Activated naive CD8-positive, alpha-beta T cell treated with anti-CD3 and anti-CD28 coated beads for 36 hours (primary cell): ENCODE data around the gene ACADM. TPM values are rescaled to one million over a fixed set of nuclear protein-coding genes. Genes with fewer than 3 reads are reported as not detected.
"Not testable (repeated sequence)": the region's sequence is repeated elsewhere in the genome, so short reads cannot be mapped to it uniquely, and the experiment has no call there.

Experiments
- DNase-seq: peaks from one replicate; pipeline ENCODE4 v3.0.0; 2021
- H3K27ac Mint-ChIP-seq: one replicate; pipeline ENCODE4 v1.8.0; 2022; ENCODE audit warnings: mild to moderate bottlenecking, moderate library complexity, mixed read lengths
- H3K27me3 Mint-ChIP-seq: one replicate; pipeline ENCODE4 v1.8.0; 2022; ENCODE audit warnings: mild to moderate bottlenecking, mixed read lengths
- H3K36me3 Mint-ChIP-seq: one replicate; pipeline ENCODE4 v1.8.0; 2021; ENCODE audit warnings: mild to moderate bottlenecking, mixed read lengths
- H3K4me1 Mint-ChIP-seq: one replicate; pipeline ENCODE4 v1.8.0; 2021; ENCODE audit warnings: mixed read lengths
- H3K4me3 Mint-ChIP-seq: one replicate; pipeline ENCODE4 v1.8.0; 2022; ENCODE audit warnings: mild to moderate bottlenecking, moderate library complexity, mixed read lengths
- H3K9me3 Mint-ChIP-seq: one replicate; pipeline ENCODE4 v1.8.0; 2022; ENCODE audit warnings: mixed read lengths
- total RNA-seq, 2 experiments: library from RNA; stranded (reverse); gene quantifications; one replicate each; pipeline ENCODE4 v1.2.3, GENCODE V29; 2021

The ACADM gene
- total RNA-seq, 2 experiments from 2014 or later, result 57.2 to 57.4 TPM

DNA sequence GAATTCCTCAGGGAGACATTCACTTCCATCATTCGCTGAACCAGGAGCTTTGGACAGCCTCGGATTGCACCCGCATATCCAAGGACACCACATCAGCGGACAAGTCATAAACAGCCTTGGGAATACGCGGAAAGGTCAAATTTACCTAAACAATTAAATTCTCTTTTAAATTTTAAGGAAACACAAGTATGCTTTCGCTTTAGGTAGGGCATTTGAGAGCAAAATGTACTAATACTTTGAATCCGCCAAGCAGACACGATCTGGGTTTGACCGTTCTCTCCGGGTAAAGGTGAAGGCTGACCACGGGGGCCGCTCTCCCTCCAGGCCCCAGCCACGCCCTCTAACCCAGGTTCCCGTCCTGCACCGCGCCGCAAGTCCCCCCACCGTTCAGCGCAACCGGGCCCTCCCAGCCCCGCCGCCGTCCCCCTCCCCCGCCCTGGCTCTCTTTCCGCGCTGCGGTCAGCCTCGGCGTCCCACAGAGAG, 479 bp upstream of the ACADM start:
- Mint-ChIP-seq H3K36me3 (peaks cover 3% of the 10 kb centered on the region), H3K27ac (peak overlapping the region; percentile 97), H3K4me1 (peaks cover 43% of the 10 kb centered on the region), H3K9me3 (no peaks in the 10 kb centered on the region), H3K27me3 (no peaks in the 10 kb centered on the region), H3K4me3 (peak overlapping the region; percentile 99)
- DNase-seq, result peak; percentile 74

- peaks cover 6% of the 10 kb centered on the region for H3K36me3 Mint-ChIP-seq
- DNase-seq, result no peak
- peak overlapping the region; percentile 97 for H3K27ac Mint-ChIP-seq
- no peaks in the 10 kb centered on the region for H3K9me3 Mint-ChIP-seq
- peak overlapping the region; percentile 99 for H3K4me3 Mint-ChIP-seq
- H3K4me1 Mint-ChIP-seq, result peaks cover 43% of the 10 kb centered on the region
- no peaks in the 10 kb centered on the region for H3K27me3 Mint-ChIP-seq
Measured at GRCh38 chr1:75725266-75725665, 757 bp downstream of the ACADM start.

DNA sequence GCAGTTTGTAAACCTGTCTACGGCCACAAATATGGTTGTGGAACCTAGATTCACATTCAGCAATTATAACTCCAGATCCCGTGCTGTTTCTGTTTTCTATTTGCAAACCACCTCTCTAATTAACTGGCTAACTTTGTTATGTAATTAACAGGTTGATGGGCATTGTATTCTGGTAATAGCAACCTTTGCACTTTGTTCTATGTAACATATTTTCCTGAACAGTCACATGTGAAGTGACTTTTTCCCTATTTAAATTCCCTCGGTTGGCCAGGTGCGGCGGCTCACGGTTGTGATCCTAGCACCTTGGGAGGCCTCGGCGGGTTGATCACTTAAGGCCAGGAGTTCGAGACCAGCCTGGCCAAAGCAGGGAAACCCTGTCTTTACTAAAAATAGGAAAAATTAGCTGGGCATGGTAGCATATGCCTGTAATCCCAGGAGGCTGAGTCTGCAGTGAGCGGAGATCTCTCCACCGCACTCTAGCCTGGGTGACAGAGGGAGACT, 1.4 kb downstream of the ACADM start:
- peaks cover 6% of the 10 kb centered on the region for H3K36me3 Mint-ChIP-seq
- DNase-seq, result no peak
- no peaks in the 10 kb centered on the region for H3K9me3 Mint-ChIP-seq
- H3K4me3 Mint-ChIP-seq, result peak overlapping the region; percentile 99
- no peaks in the 10 kb centered on the region for H3K27me3 Mint-ChIP-seq
- H3K27ac Mint-ChIP-seq, result no peak overlapping the region
- H3K4me1 Mint-ChIP-seq, result peaks cover 39% of the 10 kb centered on the region

GRCh38 chr1:75727571-75727970, 3.1 kb downstream of the ACADM start:
- Mint-ChIP-seq H3K4me3 (no peak overlapping the region), H3K4me1 (peaks cover 36% of the 10 kb centered on the region), H3K27ac (no peak overlapping the region), H3K9me3 (no peaks in the 10 kb centered on the region), H3K27me3 (no peaks in the 10 kb centered on the region), H3K36me3 (peaks cover 8% of the 10 kb centered on the region)
- DNase-seq, result no peak

- no peaks in the 10 kb centered on the region for H3K27me3 Mint-ChIP-seq
- no peak overlapping the region for H3K27ac Mint-ChIP-seq
- peaks cover 25% of the 10 kb centered on the region for H3K4me1 Mint-ChIP-seq
Measured at GRCh38 chr1:75730432-75730831, 5.9 kb downstream of the ACADM start.

GRCh38 chr1:75731881-75732280, 7.4 kb downstream of the ACADM start:
- no peak for DNase-seq
- H3K27ac Mint-ChIP-seq, result no peak overlapping the region
- H3K36me3 Mint-ChIP-seq, result peaks cover 23% of the 10 kb centered on the region
- H3K27me3 Mint-ChIP-seq, result no peaks in the 10 kb centered on the region
- H3K4me1 Mint-ChIP-seq, result peaks cover 10% of the 10 kb centered on the region
- no peak overlapping the region for H3K4me3 Mint-ChIP-seq
- no peaks in the 10 kb centered on the region for H3K9me3 Mint-ChIP-seq

More at GRCh38 chr1:75730432-75730831, 5.9 kb downstream of the ACADM start:
- DNase-seq, result no peak
- H3K36me3 Mint-ChIP-seq, result peaks cover 23% of the 10 kb centered on the region
- no peak overlapping the region for H3K4me3 Mint-ChIP-seq
- no peaks in the 10 kb centered on the region for H3K9me3 Mint-ChIP-seq

GRCh38 chr1:75732703-75733102, 8.2 kb downstream of the ACADM start:
- H3K4me1 Mint-ChIP-seq, result peaks cover 6% of the 10 kb centered on the region
- no peaks in the 10 kb centered on the region for H3K27me3 Mint-ChIP-seq
- no peak overlapping the region for H3K4me3 Mint-ChIP-seq
- no peak for DNase-seq
- no peak overlapping the region for H3K27ac Mint-ChIP-seq
- no peaks in the 10 kb centered on the region for H3K9me3 Mint-ChIP-seq
- H3K36me3 Mint-ChIP-seq, result peaks cover 23% of the 10 kb centered on the region

DNA sequence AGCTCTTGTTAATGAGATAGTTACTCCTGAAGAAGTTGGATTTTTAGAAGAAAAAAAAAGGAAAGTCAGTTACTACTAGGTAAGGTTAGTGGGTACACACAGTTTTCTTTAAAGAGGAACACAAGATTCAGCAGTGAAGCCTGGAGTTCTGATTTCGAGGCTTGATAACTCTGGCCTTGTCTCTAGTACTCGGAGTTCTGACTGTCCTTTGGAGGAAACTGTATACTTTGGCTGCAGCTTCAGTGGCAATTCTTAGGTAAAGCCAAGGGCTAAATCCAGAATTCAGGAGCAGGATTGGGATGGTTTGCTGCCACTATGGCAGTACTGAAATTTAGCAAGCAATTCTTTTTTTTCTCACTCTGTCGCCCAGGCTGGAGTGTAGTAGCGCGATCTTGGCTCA, 9.2 kb downstream of the ACADM start:
- Mint-ChIP-seq H3K4me1 (peaks cover 1% of the 10 kb centered on the region), H3K36me3 (peaks cover 23% of the 10 kb centered on the region), H3K4me3 (no peak overlapping the region), H3K27ac (no peak overlapping the region), H3K27me3 (no peaks in the 10 kb centered on the region), H3K9me3 (no peaks in the 10 kb centered on the region)
- no peak for DNase-seq

DNA sequence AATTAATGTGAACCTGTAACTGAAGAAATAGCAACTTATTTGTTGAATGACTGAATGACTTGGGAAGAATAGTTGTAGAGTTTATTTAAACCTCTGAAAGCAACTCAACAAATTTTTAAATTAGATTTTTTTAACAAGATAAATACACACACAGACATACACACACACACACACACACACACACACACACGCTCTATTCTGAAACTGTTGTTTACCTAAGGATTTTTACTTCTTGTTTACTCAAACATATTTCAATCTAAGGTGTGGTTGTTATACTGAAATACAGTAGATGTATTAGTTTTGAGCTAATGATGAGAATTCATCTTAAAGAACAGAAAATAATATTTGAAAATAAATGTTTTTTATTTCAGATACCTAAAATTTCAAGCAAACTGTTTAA, 11.5 kb downstream of the ACADM start:
- no peaks in the 10 kb centered on the region for H3K9me3 Mint-ChIP-seq
- H3K36me3 Mint-ChIP-seq, result peaks cover 23% of the 10 kb centered on the region
- H3K4me3 Mint-ChIP-seq, result no peak overlapping the region
- no peaks in the 10 kb centered on the region for H3K4me1 Mint-ChIP-seq
- no peak overlapping the region for H3K27ac Mint-ChIP-seq
- no peak for DNase-seq
- H3K27me3 Mint-ChIP-seq, result no peaks in the 10 kb centered on the region

GRCh38 chr1:75742047-75742625, 17.6 kb downstream of the ACADM start:
- H3K4me1 Mint-ChIP-seq, result peaks cover 3% of the 10 kb centered on the region
- no peak for DNase-seq
- H3K36me3 Mint-ChIP-seq, result peaks cover 15% of the 10 kb centered on the region
- H3K9me3 Mint-ChIP-seq, result no peaks in the 10 kb centered on the region
- no peak overlapping the region for H3K27ac Mint-ChIP-seq
- H3K27me3 Mint-ChIP-seq, result no peaks in the 10 kb centered on the region
- no peak overlapping the region for H3K4me3 Mint-ChIP-seq

GRCh38 chr1:75745276-75745675, 20.8 kb downstream of the ACADM start:
- Mint-ChIP-seq H3K36me3 (peaks cover 15% of the 10 kb centered on the region), H3K27me3 (no peaks in the 10 kb centered on the region), H3K4me1 (peaks cover 3% of the 10 kb centered on the region), H3K9me3 (no peaks in the 10 kb centered on the region), H3K4me3 (no peak overlapping the region), H3K27ac (no peak overlapping the region)
- DNase-seq, result no peak

DNA sequence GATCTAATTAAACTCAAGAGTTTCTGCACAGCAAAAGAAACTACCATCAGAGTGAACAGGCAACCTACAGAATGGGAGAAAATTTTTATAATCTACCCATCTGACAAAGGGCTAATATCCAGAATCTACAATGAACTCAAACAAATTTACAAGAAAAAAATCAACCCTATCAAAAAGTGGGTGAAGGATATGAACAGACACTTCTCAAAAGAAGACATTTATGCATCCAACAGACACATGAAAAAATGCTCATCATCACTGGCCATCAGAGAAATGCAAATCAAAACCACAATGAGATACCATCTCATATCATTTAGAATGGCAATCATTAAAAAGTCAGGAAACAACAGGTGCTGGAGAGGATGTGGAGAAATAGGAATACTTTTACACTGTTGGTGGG, 32.7 kb downstream of the ACADM start:
- H3K9me3 Mint-ChIP-seq, DNase-seq, H3K27me3 Mint-ChIP-seq, H3K4me3 Mint-ChIP-seq, H3K27ac Mint-ChIP-seq, H3K4me1 Mint-ChIP-seq: not testable (repeated sequence)
- H3K36me3 Mint-ChIP-seq, result peaks cover 73% of the 10 kb centered on the region

DNA sequence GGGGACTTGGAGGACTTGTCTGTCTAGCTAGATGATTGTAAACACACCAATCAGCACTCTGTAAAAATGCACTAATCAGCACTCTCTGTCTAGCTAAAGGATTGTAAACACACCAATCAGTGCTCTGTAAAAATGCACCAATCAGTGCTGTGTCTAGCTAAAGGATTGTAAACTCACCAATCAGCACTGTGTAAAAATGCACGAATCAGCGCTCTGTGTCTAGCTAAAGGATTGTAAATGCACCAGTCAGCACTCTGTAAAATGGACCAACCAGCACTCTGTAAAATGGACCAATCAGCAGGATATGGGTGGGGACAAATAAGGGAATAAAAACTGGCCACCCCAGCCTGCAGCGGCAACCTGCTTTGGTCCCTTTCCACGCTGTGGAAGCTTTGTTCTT, 34.0 kb downstream of the ACADM start:
- not testable (repeated sequence) for H3K9me3 Mint-ChIP-seq, H3K4me1 Mint-ChIP-seq, DNase-seq, H3K4me3 Mint-ChIP-seq, H3K27me3 Mint-ChIP-seq, H3K27ac Mint-ChIP-seq
- peaks cover 62% of the 10 kb centered on the region for H3K36me3 Mint-ChIP-seq

- H3K27me3 Mint-ChIP-seq, result no peaks in the 10 kb centered on the region
- H3K27ac Mint-ChIP-seq, result no peak overlapping the region
- H3K4me1 Mint-ChIP-seq, result no peaks in the 10 kb centered on the region
- H3K36me3 Mint-ChIP-seq, result peaks cover 9% of the 10 kb centered on the region
- H3K9me3 Mint-ChIP-seq, result no peaks in the 10 kb centered on the region
- no peak for DNase-seq
- no peak overlapping the region for H3K4me3 Mint-ChIP-seq
Measured at GRCh38 chr1:75764057-75764655, 39.6 kb downstream of the ACADM start.

DNA sequence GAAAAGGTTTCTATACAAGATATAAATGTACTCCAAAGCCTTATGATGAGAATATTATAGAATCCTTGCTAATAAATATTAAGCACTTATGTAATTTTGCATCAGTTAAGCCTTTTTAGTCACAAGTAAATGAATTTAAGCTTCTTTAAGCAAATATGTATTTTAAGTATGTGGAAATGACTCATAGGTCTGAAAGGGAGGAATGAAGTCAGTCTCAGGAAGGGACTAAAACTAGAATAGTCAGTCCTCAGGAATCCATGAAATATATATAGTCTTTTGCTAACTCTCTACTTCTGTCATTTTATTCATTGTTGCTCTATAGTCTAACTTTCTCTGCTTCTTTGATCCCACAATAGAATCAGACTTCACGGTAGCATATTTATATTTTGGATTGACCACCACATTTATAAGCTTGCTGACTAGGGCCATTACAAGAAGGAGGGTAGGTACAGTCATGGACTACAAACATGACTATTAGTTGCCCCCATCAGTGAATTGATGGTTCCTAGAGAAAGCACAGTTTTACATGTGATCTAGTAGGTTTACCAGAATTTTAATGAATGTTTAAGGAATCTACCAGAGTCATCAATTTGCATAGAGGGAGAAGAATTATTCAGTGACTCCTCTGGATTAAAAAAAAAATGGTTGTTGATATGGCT, 41.3 kb downstream of the ACADM start:
- H3K4me1 Mint-ChIP-seq, result no peaks in the 10 kb centered on the region
- no peak overlapping the region for H3K27ac Mint-ChIP-seq
- H3K4me3 Mint-ChIP-seq, result no peak overlapping the region
- peaks cover 5% of the 10 kb centered on the region for H3K36me3 Mint-ChIP-seq
- DNase-seq, result no peak
- no peaks in the 10 kb centered on the region for H3K9me3 Mint-ChIP-seq
- no peaks in the 10 kb centered on the region for H3K27me3 Mint-ChIP-seq
